H1 (cell line): ENCODE data around the gene LDLRAD3. TPM values are rescaled to one million over a fixed set of nuclear protein-coding genes. Genes with fewer than 3 reads are reported as not detected.

Source experiments
- CTCF ChIA-PET: fragments of 300-600 bp; sonication (Branson Sonifier 250); formaldehyde crosslinking; loops from one replicate; lab custom pipeline; 2021; ENCODE audit not compliant: partially characterized antibody; lab: Charles Lee
- POLR2A ChIA-PET: fragments of 300-600 bp; sonication (Branson Sonifier 250); formaldehyde crosslinking; loops from one replicate; lab custom pipeline; 2021; ENCODE audit warnings: inconsistent platforms; ENCODE audit not compliant: partially characterized antibody; lab: Charles Lee
- DNase-seq, 2 experiments: peaks; one replicate each; pipeline versions ENCODE4 v3.0.0 to v3.0.0-alpha.2; 2010 to 2022; ENCODE audit warnings: low spot score in 2 of 2, low read depth in 1 of 2, mixed read lengths in 1 of 2
- FAIRE-seq: peaks from 2 replicates; lab custom pipeline; 2011; peaks lifted over from hg19 to GRCh38; lab: Jason Lieb, UNC
- H2AFZ ChIP-seq: 2 replicates; pipeline ENCODE4 v1.8.1; 2012; ENCODE audit warnings: low read length, inconsistent platforms
- H2AK5ac ChIP-seq: 2 replicates; pipeline ENCODE4 v1.6.1; 2013; ENCODE audit warnings: low read depth, low read length
- H2BK120ac ChIP-seq: replicated peaks from 2 replicates; pipeline ENCODE3; 2013; ENCODE audit warnings: low read depth, low read length, inconsistent platforms
- H2BK12ac ChIP-seq: 2 replicates; pipeline ENCODE4 v1.6.1; 2013; ENCODE audit warnings: low read depth, low read length
- H2BK15ac ChIP-seq: 2 replicates; pipeline ENCODE4 v1.6.1; 2013; ENCODE audit warnings: low read length
- H2BK20ac ChIP-seq: 2 replicates; pipeline ENCODE4 v1.6.1; 2013; ENCODE audit warnings: low read length
- H2BK5ac ChIP-seq: 2 replicates; pipeline ENCODE4 v1.6.1; 2013; ENCODE audit warnings: low read depth, low read length
- H3K14ac ChIP-seq: 2 replicates; pipeline ENCODE4 v1.6.1; 2013; ENCODE audit warnings: inconsistent platforms; ENCODE audit not compliant: insufficient read length
- H3K18ac ChIP-seq: 2 replicates; pipeline ENCODE4 v1.6.1; 2013; ENCODE audit warnings: low read length; ENCODE audit errors: extremely low read depth
- H3K23ac ChIP-seq: 2 replicates; pipeline ENCODE4 v1.6.1; 2013; ENCODE audit warnings: inconsistent platforms; ENCODE audit not compliant: insufficient read length
- H3K23me2 ChIP-seq: 2 replicates; pipeline ENCODE4 v1.6.1; 2013; ENCODE audit warnings: low read depth, low read length
- H3K27ac ChIP-seq: 2 replicates; pipeline ENCODE4 v1.6.1; 2011; ENCODE audit warnings: low read depth, low read length, inconsistent platforms
- H3K27me3 ChIP-seq, 4 experiments: replicated peaks in 1 of 4; 1 replicate in 1 of 4; 2 replicates in 3 of 4; pipeline versions ENCODE4 v1.6.1 to v1.8.1; 2011 to 2013; ENCODE audit warnings: low read length in 3 of 4, mild to moderate bottlenecking in 3 of 4, inconsistent platforms in 2 of 4, mixed read lengths in 2 of 4, moderate library complexity in 1 of 4; ENCODE audit not compliant: control insufficient read depth in 3 of 4, insufficient read depth in 3 of 4; ENCODE audit errors: extremely low read depth in 1 of 4
- H3K36me3 ChIP-seq, 4 experiments: 2 replicates each; pipeline versions ENCODE4 v1.6.1 to v1.8.1; 2011 to 2013; ENCODE audit warnings: mild to moderate bottlenecking in 4 of 4, low read length in 3 of 4, moderate library complexity in 2 of 4, control low read depth in 1 of 4, inconsistent platforms in 1 of 4; ENCODE audit not compliant: insufficient read depth in 4 of 4, control insufficient read depth in 2 of 4
- H3K4ac ChIP-seq: replicated peaks from 2 replicates; pipeline ENCODE3; 2013; ENCODE audit warnings: low read length, low read depth, mixed read lengths, inconsistent platforms; ENCODE audit not compliant: insufficient read length
- H3K4me1 ChIP-seq, 4 experiments: replicated peaks in 1 of 4; 1 replicate in 1 of 4; 2 replicates in 3 of 4; pipeline versions ENCODE4 v1.6.1 to v1.8.1; 2011 to 2013; ENCODE audit warnings: low read length in 3 of 4, inconsistent platforms in 2 of 4, mixed read lengths in 1 of 4; ENCODE audit not compliant: insufficient read depth in 4 of 4, control insufficient read depth in 3 of 4
- H3K4me2 ChIP-seq, 2 experiments: 2 replicates each; pipeline versions ENCODE4 v1.6.1 to v1.8.1; 2011 to 2013; ENCODE audit warnings: low read depth in 2 of 2, low read length in 2 of 2, control low read depth in 1 of 2, inconsistent platforms in 1 of 2, mild to moderate bottlenecking in 1 of 2; ENCODE audit not compliant: insufficient read depth in 1 of 2
- H3K4me3 ChIP-seq, 4 experiments: fragments of 200-600, 300-600 bp in 1 of 4; sonication (generic), shearing (Covaris generic), sonication (Bioruptor Twin) in 1 of 4; 2 replicates each; pipeline versions ENCODE4 v1.5.1 to v1.8.1; 2011 to 2016; ENCODE audit warnings: low read length in 4 of 4, low read depth in 3 of 4, control low read depth in 2 of 4, inconsistent platforms in 2 of 4, mild to moderate bottlenecking in 2 of 4, mixed read lengths in 1 of 4, moderate library complexity in 1 of 4; ENCODE audit not compliant: insufficient read depth in 2 of 4; ENCODE audit errors: extremely low read depth in 1 of 4
- H3K56ac ChIP-seq: replicated peaks from 2 replicates; pipeline ENCODE3; 2013; ENCODE audit warnings: low read depth, mild to moderate bottlenecking, mixed read lengths, low read length, inconsistent platforms; ENCODE audit not compliant: insufficient read length
- H3K79me1 ChIP-seq: 2 replicates; pipeline ENCODE4 v1.6.1; 2013; ENCODE audit warnings: low read depth, low read length, control low read depth
- H3K79me2 ChIP-seq, 2 experiments: 2 replicates each; pipeline versions ENCODE4 v1.6.1 to v1.8.1; 2012 to 2013; ENCODE audit warnings: low read length in 2 of 2, mild to moderate bottlenecking in 2 of 2, inconsistent platforms in 1 of 2; ENCODE audit not compliant: insufficient read depth in 2 of 2, control insufficient read depth in 1 of 2
- H3K9ac ChIP-seq, 4 experiments: replicated peaks in 1 of 4; 1 replicate in 1 of 4; 2 replicates in 3 of 4; pipeline versions ENCODE4 v1.6.1 to v1.8.1; 2011 to 2013; ENCODE audit warnings: low read depth in 3 of 4, low read length in 3 of 4, control low read depth in 2 of 4, mild to moderate bottlenecking in 2 of 4, moderate library complexity in 2 of 4, inconsistent platforms in 1 of 4; ENCODE audit errors: extremely low read depth in 1 of 4
- H3K9me3 ChIP-seq, 2 experiments: 2 replicates each; pipeline versions ENCODE4 v1.6.1 to v1.8.1; 2012 to 2013; ENCODE audit warnings: mild to moderate bottlenecking in 2 of 2, moderate library complexity in 2 of 2, control low read depth in 1 of 2, inconsistent platforms in 1 of 2, low read depth in 1 of 2, low read length in 1 of 2, mixed read lengths in 1 of 2; ENCODE audit not compliant: insufficient read depth in 2 of 2
- H4K20me1 ChIP-seq, 2 experiments: replicated peaks in 1 of 2; 2 replicates each; pipeline versions ENCODE3 to v1.8.1; 2011 to 2013; ENCODE audit warnings: inconsistent platforms in 2 of 2, low read length in 2 of 2, mild to moderate bottlenecking in 1 of 2; ENCODE audit not compliant: insufficient read depth in 2 of 2, control insufficient read depth in 1 of 2
- H4K5ac ChIP-seq: 2 replicates; pipeline ENCODE4 v1.6.1; 2013; ENCODE audit warnings: low read length, low read depth, mixed read lengths, inconsistent platforms; ENCODE audit not compliant: insufficient read length
- H4K8ac ChIP-seq: 2 replicates; pipeline ENCODE4 v1.8.0; 2013; ENCODE audit warnings: mild to moderate bottlenecking, moderate library complexity, low read length, inconsistent platforms; ENCODE audit not compliant: insufficient read depth; ENCODE audit errors: extremely low read depth
- H4K91ac ChIP-seq: replicated peaks from 2 replicates; pipeline ENCODE3; 2013; ENCODE audit warnings: low read length, mixed read lengths, inconsistent platforms; ENCODE audit not compliant: insufficient read length
- SAP30 ChIP-seq: fragments of 300-600 bp; sonication (generic); IDR thresholded peaks from 2 replicates; pipeline ENCODE4 v1.7.1; 2012; ENCODE audit warnings: low read length, moderate library complexity, mild to moderate bottlenecking, inconsistent platforms; ENCODE audit not compliant: insufficient read depth, insufficient replicate concordance
- SIRT6 ChIP-seq: IDR thresholded peaks from one replicate; pipeline ENCODE4 v1.7.1; 2012; ENCODE audit warnings: low read length, inconsistent platforms
- TBP ChIP-seq: IDR thresholded peaks from 2 replicates; pipeline ENCODE4 v1.6.1; 2011; ENCODE audit warnings: low read depth, low read length, improper control_type of control experiment
- WGBS, 2 experiments: shearing (Covaris generic) in 1 of 2; methylation state at CpG; one replicate each; pipeline versions ENCODE4 v1.1.6 to v1.1.7; 2013 to 2015; ENCODE audit warnings: low lambda C conversion rate in 2 of 2, mixed read lengths in 2 of 2, inconsistent platforms in 1 of 2, low coverage in 1 of 2, missing lambda C conversion rate in 1 of 2; ENCODE audit not compliant: insufficient replicate concordance in 2 of 2, insufficient coverage in 1 of 2, insufficient read length in 1 of 2; ENCODE audit errors: extremely low coverage in 1 of 2, missing lambda C conversion rate in 1 of 2; 5-methylcytosine and 5-hydroxymethylcytosine counted together
- polyA plus RNA-seq, 7 experiments: library from polyadenylated mRNA; depleted of rRNA in 3 of 7; stranded (reverse) in 5 of 7; unstranded in 2 of 7; fragments of >200 nt in 5 of 7; fragments of 200-250 nt in 2 of 7; gene quantifications; 1 replicate in 5 of 7; 2 replicates in 1 of 7; 4 replicates in 1 of 7; pipeline versions ENCODE4 v1.2.1 to v1.2.3, GENCODE V29; 2011 to 2013; ENCODE audit warnings: missing spikeins in 2 of 7, mixed read lengths in 2 of 7
- total RNA-seq: library from RNA; stranded (reverse); fragmentation: NEBNext Ultra II Directional; extraction: Animal tissue kit (Norgen Biotek cat#: 25700); gene quantifications from 2 replicates; pipeline ENCODE4 v1.2.1, GENCODE V29; 2021

LDLRAD3 gene
- total and polyA plus RNA-seq, 2 of the 8 experiments (the other 6 are each of a cell fraction or from before 2014, with no cell fraction given): 18.6 to 22.8 TPM

- Histone ChIP-seq H3K9me3 (no peaks in the 10 kb centered on the region), H3K4ac (no peak overlapping the region), H2AFZ (no peak overlapping the region), H3K27ac (no peak overlapping the region), H3K27me3 (no peaks in the 10 kb centered on the region), H4K91ac (no peak overlapping the region), H3K4me1 (peaks cover 0 to 3% (median 0%) of the 10 kb centered on the region in 4 experiments; a peak in 2 of 7 replicates), H2BK12ac (no peak overlapping the region), H3K18ac (no peak overlapping the region), H3K4me3 (no peak overlapping the region), H2AK5ac (no peak overlapping the region), H4K8ac (no peak overlapping the region), H2BK5ac (no peak overlapping the region), H3K9ac (no peak overlapping the region), H3K14ac (no peak overlapping the region), H4K5ac (no peak overlapping the region), H3K23me2 (no peaks in the 10 kb centered on the region), H3K79me1 (no peaks in the 10 kb centered on the region), H3K36me3 (no peaks in the 10 kb centered on the region), H2BK20ac (no peak overlapping the region), H2BK15ac (no peak overlapping the region), H3K56ac (no peak overlapping the region), H2BK120ac (no peak overlapping the region), H4K20me1 (no peaks in the 10 kb centered on the region), H3K4me2 (no peak overlapping the region), H3K23ac (no peak overlapping the region), H3K79me2 (no peaks in the 10 kb centered on the region)
- DNase-seq (no peak), FAIRE-seq (no peak)
- CTCF ChIA-PET: interaction anchor here (0.6 to 2.2 kb wide), 4 partner anchors 10 to 364 kb away, joined by 3 to 5 read pairs (median 3); no protein-coding TSS in a partner anchor
- POLR2A ChIA-PET: interaction anchor here (1.6 kb wide), 1 partner anchor 86 kb away, joined by 4 read pairs; no protein-coding TSS in a partner anchor
- WGBS, 2 experiments: 93% methylated on average over 6 of the region's 6 CpGs; no CpG with 5 or more reads in 1 of the 2 experiments
- TF ChIP-seq SAP30 (no peak), TBP (no peak), SIRT6 (no peak)
Observed at GRCh38 chr11:36167729-36168128, 223.9 kb downstream of the LDLRAD3 start.
